ENCODE data around the gene ITGB5. TPM values are rescaled to one million over a fixed set of nuclear protein-coding genes. Genes with fewer than 3 reads are reported as not detected.

The ITGB5 gene
- total and polyA plus RNA-seq, 2 donors (not counting 3 experiments of a cell fraction or from before 2014, with no cell fraction given), result 144 to 170 TPM

DNA sequence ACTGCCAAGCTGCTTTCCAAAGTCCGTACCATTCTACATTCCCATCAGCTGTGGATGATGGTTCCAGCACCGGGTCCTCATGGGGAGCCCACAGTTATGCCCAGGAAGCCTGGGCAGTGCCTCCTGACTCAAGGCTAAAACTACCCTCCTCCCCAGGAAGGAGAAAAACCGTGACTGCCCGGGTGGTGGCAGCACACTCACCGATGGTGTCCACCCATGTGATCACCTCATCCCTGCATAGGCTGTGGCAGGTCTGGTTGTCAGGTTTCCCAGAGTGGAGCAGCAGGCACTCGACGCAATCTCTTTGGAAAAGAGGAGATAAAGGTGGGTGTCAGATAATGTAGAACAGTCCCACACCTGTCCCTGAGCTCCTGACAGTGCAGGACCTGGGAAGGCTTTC lies 118.4 kb downstream of the ITGB5 start:
- FAIRE-seq (no peak), DNase-seq (ENCODE audit: low read depth, low spot score) (no peak)
- CTCF ChIA-PET, result interaction anchor here (0.7 to 4.8 kb wide), 4 partner anchors 8 to 133 kb away, joined by 4 to 54 read pairs (median 27); no protein-coding TSS in a partner anchor
- intact Hi-C loops (cut with micrococcal nuclease) (loop anchor here (2.0 to 10.0 kb wide), 2 partner anchors 132 to 386 kb away; no protein-coding TSS in a partner anchor), dilution Hi-C loops (cut with MboI; ENCODE audit: extremely low pct_ligation_motif_present, low sequenced_read_pairs) (loop anchor here (25.0 kb wide), 1 partner anchor 118 kb away; the partner anchor contains the start of gene ITGB5)
- peaks cover 0 to 9% of the 10 kb centered on the region in 2 experiments for H3K36me3 ChIP-seq (ENCODE audit: control insufficient read depth in 2 of 2, extremely low read depth in 1 of 2, insufficient read depth in 2 of 2, low read length in 2 of 2)
- H2AFZ ChIP-seq (ENCODE audit: low read depth, low read length), result no peak overlapping the region
- H3K4me1 ChIP-seq (ENCODE audit: control insufficient read depth, extremely low read depth, insufficient read depth, low read length), result peaks cover 31% of the 10 kb centered on the region
- no peak overlapping the region for H3K27ac ChIP-seq (ENCODE audit: insufficient read depth, low read depth, low read length)
- H3K79me2 ChIP-seq (ENCODE audit: control insufficient read depth, insufficient read depth, low read length), result no peaks in the 10 kb centered on the region
- H3K9me1 ChIP-seq (replicated peaks; ENCODE audit: control insufficient read depth, extremely low read depth, insufficient read depth, low read length), result no peaks in the 10 kb centered on the region
- no peak for TF ChIP-seq GATA2 (IDR thresholded peaks at IDR 0.05; ENCODE audit: insufficient read depth, insufficient read length, low read depth, low read length)
- TF ChIP-seq, protein P1, sequence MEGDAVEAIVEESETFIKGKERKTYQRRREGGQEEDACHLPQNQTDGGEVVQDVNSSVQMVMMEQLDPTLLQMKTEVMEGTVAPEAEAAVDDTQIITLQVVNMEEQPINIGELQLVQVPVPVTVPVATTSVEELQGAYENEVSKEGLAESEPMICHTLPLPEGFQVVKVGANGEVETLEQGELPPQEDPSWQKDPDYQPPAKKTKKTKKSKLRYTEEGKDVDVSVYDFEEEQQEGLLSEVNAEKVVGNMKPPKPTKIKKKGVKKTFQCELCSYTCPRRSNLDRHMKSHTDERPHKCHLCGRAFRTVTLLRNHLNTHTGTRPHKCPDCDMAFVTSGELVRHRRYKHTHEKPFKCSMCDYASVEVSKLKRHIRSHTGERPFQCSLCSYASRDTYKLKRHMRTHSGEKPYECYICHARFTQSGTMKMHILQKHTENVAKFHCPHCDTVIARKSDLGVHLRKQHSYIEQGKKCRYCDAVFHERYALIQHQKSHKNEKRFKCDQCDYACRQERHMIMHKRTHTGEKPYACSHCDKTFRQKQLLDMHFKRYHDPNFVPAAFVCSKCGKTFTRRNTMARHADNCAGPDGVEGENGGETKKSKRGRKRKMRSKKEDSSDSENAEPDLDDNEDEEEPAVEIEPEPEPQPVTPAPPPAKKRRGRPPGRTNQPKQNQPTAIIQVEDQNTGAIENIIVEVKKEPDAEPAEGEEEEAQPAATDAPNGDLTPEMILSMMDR (IDR thresholded peaks at IDR 0.05; ENCODE audit: extremely low read depth in 1 of 2, insufficient read depth in 1 of 2, low read depth in 1 of 2, low read length in 2 of 2), result peak in 1 of 2 donors; percentile 26
- BruUV-seq (replicated peaks), result no TSS peak
- H3K4me3 ChIP-seq (replicated peaks in 1 of 3; ENCODE audit: insufficient read depth in 1 of 3, low read depth in 1 of 3, low read length in 3 of 3), result no peak overlapping the region
- H3K9me3 ChIP-seq (replicated peaks; ENCODE audit: control insufficient read depth, insufficient read depth, low read length), result no peaks in the 10 kb centered on the region
- no peaks in the 10 kb centered on the region for H4K20me1 ChIP-seq (replicated peaks; ENCODE audit: control insufficient read depth, extremely low read depth, insufficient read depth, low read length)
- H3K4me2 ChIP-seq (ENCODE audit: insufficient read depth, low read length), result no peak overlapping the region
- no peaks in the 10 kb centered on the region for H3K27me3 ChIP-seq (ENCODE audit: control insufficient read depth in 2 of 2, insufficient read depth in 2 of 2, low read length in 2 of 2)
- POLR2A ChIA-PET, result no interaction called here
- H3K9ac ChIP-seq (replicated peaks; ENCODE audit: extremely low read depth, insufficient read depth, low read length), result no peak overlapping the region

DNA sequence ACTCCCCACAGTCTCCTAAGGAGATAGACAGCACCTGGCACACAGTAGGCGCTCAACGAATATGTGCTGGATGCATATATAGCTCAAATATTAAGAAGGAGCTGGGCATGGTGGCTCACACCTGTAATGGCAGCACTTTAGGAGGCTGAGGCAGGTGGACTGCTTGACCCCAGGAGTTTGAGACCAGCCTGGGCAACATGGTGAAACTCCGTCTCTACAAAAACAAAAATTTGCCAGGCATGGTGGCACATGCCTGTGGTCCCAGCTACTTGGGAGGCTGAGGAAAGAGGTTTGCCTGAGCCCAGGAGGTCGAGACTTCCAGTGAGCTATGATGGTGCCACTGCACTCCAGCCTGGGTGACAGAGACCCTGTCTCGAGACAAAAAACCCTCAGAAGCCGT lies 119.5 kb downstream of the ITGB5 start:
- H3K36me3 ChIP-seq (ENCODE audit: control insufficient read depth in 2 of 2, extremely low read depth in 1 of 2, insufficient read depth in 2 of 2, low read length in 2 of 2), result peaks cover 0 to 13% of the 10 kb centered on the region in 2 experiments

More for the DNA sequence above, 119.5 kb downstream of the ITGB5 start:
- dilution Hi-C loops (cut with MboI; ENCODE audit: extremely low pct_ligation_motif_present, low sequenced_read_pairs), result loop anchor here (25.0 kb wide), 1 partner anchor 120 kb away; the partner anchor contains the start of gene ITGB5
- Histone ChIP-seq H3K4me2 (ENCODE audit: insufficient read depth, low read length) (no peak overlapping the region), H3K4me3 (replicated peaks in 1 of 3; ENCODE audit: insufficient read depth in 1 of 3, low read depth in 1 of 3, low read length in 3 of 3) (no peak overlapping the region), H3K79me2 (ENCODE audit: control insufficient read depth, insufficient read depth, low read length) (no peaks in the 10 kb centered on the region), H2AFZ (ENCODE audit: low read depth, low read length) (no peak overlapping the region), H3K27ac (ENCODE audit: insufficient read depth, low read depth, low read length) (no peak overlapping the region), H3K4me1 (ENCODE audit: control insufficient read depth, extremely low read depth, insufficient read depth, low read length) (peaks cover 20% of the 10 kb centered on the region), H3K9me3 (replicated peaks; ENCODE audit: control insufficient read depth, insufficient read depth, low read length) (no peaks in the 10 kb centered on the region), H3K9me1 (replicated peaks; ENCODE audit: control insufficient read depth, extremely low read depth, insufficient read depth, low read length) (no peaks in the 10 kb centered on the region), H3K9ac (replicated peaks; ENCODE audit: extremely low read depth, insufficient read depth, low read length) (no peak overlapping the region), H4K20me1 (replicated peaks; ENCODE audit: control insufficient read depth, extremely low read depth, insufficient read depth, low read length) (no peaks in the 10 kb centered on the region), H3K27me3 (ENCODE audit: control insufficient read depth in 2 of 2, insufficient read depth in 2 of 2, low read length in 2 of 2) (no peaks in the 10 kb centered on the region)
- no TSS peak for BruUV-seq (replicated peaks)
- DNase-seq (ENCODE audit: low read depth, low spot score), result no peak
- CTCF ChIA-PET, result interaction anchor here (1.4 kb wide), 1 partner anchor 19 kb away, joined by 4 read pairs; no protein-coding TSS in a partner anchor
- POLR2A ChIA-PET, result no interaction called here
- FAIRE-seq, result no peak
- TF ChIP-seq EZH2 (IDR thresholded peaks at IDR 0.05; ENCODE audit: borderline replicate concordance, low read depth, low read length, severe bottlenecking), result no peak
- no peak for TF ChIP-seq JUN (IDR thresholded peaks at IDR 0.05; ENCODE audit: borderline replicate concordance, insufficient read depth, insufficient read length, low read depth)
- TF ChIP-seq, protein P1 (IDR thresholded peaks at IDR 0.05; ENCODE audit: extremely low read depth in 1 of 2, insufficient read depth in 1 of 2, low read depth in 1 of 2, low read length in 2 of 2), result no peak
- TF ChIP-seq POLR2A (IDR thresholded peaks at IDR 0.05; ENCODE audit: low read depth, low read length), result no peak
- no peak for TF ChIP-seq FOS (IDR thresholded peaks at IDR 0.05; ENCODE audit: borderline replicate concordance, insufficient read depth, low read length)
- no peak for TF ChIP-seq POLR2AphosphoS5 (IDR thresholded peaks at IDR 0.05; ENCODE audit: insufficient read depth, low read depth, low read length)
- TF ChIP-seq MYC (IDR thresholded peaks at IDR 0.05; ENCODE audit: low read depth, low read length), result no peak
- TF ChIP-seq GATA2 (IDR thresholded peaks at IDR 0.05; ENCODE audit: insufficient read depth, insufficient read length, low read depth, low read length), result no peak
- TF ChIP-seq, protein P2, sequence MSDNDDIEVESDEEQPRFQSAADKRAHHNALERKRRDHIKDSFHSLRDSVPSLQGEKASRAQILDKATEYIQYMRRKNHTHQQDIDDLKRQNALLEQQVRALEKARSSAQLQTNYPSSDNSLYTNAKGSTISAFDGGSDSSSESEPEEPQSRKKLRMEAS (IDR thresholded peaks at IDR 0.05; ENCODE audit: insufficient read depth, insufficient read length), result no peak
- intact Hi-C loops (cut with micrococcal nuclease), result loop anchor here (2.0 to 10.0 kb wide), 2 partner anchors 133 to 387 kb away; no protein-coding TSS in a partner anchor

All from endothelial cell of umbilical vein (primary cell).